Stimulated activated CD8-positive, alpha-beta memory T cell treated with anti-CD3 and anti-CD28 coated beads, Interleukin-4, amount 100 ng/mL, for 48 hours (primary cell): Measurements from ENCODE around the gene ANK3.

Source experiments
- DNase-seq: peaks from one replicate; pipeline ENCODE4 v3.0.0-alpha.2; 2020

ANK3 gene

DNA sequence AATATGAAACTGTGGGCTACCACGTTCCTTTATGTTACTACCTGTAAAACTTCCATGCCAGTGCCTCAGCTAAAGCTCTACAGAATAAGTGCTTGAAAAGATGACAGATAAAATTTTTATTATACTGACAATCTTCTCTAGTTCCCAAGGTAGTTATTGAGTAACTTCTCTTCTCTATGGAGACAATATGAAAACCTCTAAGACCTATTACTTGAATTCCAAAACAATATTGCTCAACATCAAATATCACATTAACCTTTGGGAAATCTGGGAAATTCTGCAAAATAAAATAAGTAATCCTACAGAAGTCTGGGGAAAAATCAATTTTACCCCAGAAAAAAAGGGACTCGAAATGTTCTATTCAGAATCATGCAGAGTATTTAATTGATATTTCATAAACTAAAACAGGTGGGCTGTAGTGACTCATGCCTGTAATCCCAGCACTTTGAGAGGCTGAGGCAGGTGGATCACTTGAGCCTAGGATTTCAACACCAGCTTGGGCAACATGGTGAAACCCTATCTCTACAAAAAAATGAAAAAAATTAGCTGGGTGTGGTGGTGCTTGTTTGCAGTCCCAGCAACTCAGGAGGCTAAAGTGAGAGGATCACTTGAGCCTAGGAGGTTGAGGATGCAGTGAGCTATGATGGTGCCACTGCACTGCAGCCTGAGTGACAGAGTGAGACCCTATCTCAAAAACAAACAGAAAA lies 23.8 kb upstream of the ANK3 start:
- no peak for DNase-seq

GRCh38 chr10:60410970-60411369 lies 21.3 kb upstream of the ANK3 start:
- DNase-seq = no peak

DNA sequence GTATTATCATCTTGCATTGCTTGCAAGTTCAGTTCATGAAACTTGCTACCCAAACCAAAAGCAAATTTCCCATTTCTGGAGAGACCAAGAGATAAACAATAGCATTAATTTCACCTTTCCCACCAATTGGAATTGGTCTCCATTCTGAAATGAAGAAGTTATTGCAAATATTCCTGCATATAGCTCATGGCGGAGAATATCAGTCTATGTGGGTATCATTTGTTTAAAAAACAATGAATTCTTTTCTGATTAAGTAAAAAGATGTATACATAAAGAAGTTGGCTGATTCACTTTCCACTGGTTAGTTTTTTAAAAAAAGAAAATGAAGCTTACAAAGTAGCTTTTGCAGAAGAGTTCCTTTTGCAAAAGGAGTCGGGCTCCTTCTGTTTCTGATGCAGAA lies 19.5 kb upstream of the ANK3 start:
- DNase-seq = no peak

- no peak for DNase-seq
Observed at GRCh38 chr10:60406182-60406581, 16.5 kb upstream of the ANK3 start.

DNA sequence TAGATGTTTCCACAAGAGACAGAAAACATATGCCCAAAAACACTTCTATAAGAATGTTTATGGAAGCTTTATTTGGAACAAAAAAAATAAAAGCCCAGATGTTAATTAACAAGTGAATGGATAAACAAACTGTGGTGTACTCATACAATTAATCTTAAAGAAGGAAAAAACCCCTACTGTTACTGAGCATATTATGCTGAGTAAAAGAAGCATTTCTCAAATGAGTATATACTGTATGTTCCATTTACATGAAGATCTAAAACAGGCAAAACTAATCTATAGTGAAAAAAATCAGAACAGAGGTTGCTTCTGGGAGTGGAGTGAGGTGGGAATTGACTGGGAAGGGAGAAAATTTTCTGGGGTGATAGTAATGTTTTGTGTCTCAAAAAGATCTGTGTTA lies 15.5 kb upstream of the ANK3 start:
- DNase-seq = no peak

DNA sequence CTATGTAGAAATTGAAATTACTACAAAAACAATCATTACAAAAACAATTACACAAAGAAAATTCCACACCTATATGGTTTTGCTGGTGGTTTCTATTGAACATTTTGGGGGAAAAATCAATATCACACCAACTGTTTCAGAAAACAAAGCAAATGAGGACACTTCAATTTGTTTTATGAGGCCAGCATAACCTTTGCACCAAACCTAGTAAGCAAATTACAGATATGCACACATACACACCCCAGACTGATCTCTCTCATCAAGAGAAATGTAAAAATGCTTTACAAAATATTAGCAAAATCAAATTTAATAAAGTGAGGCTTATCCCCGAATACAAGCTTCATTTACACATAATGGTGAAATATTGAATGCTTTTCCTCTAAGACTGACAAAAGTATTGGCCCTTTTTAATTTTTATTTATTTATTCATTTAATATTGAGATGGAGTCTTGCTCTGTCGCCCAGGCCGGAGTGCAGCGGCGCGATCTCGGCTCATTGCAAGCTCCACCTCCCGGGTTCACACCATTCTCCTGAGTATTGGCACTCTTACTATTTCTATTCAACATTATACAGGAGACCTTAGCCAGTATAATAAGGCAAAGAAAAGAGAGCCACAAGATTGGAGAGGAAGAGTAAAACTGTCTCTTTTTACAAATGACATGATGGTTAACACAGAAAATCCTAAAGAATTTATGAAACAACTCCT lies 13.6 kb upstream of the ANK3 start:
- DNase-seq = no peak

DNA sequence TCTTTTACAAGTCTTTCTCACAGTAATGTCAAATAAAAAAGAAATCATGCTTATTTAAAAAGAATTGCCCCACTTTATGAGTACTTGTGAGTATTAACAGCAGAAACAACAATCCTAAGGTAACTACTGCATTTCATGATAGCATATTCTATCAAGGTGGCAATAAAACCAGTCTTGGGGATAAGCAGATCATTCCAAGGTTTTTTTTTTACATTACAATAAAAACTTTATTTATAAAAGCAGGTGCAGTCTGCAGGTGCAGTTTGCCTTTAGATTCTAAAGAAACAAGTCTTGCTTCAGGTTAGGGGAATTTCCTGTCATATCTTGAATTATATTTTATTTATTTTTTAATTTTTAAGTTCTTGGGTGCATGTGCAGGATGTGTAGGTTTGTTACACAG lies 10.7 kb upstream of the ANK3 start:
- no peak for DNase-seq

DNA sequence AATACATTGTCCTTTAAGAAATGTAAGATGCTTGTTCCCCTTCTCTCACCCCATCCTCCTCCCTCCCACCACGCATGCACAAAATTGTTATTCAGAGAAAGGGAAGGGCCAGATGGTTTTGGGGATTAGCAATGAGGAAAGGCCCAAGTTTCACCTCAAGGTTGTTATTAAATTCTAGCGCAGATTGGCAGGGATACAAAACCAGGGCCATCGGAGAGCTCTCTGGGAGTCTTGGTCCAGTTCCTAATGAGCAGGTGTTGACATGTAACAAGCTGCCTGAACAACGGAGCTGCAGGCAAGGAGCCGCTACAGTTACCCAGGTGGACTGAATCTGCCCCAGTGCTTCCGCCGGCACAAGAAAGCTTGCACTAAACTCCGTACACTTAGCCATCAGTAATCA lies 9.7 kb upstream of the ANK3 start:
- no peak for DNase-seq

DNA sequence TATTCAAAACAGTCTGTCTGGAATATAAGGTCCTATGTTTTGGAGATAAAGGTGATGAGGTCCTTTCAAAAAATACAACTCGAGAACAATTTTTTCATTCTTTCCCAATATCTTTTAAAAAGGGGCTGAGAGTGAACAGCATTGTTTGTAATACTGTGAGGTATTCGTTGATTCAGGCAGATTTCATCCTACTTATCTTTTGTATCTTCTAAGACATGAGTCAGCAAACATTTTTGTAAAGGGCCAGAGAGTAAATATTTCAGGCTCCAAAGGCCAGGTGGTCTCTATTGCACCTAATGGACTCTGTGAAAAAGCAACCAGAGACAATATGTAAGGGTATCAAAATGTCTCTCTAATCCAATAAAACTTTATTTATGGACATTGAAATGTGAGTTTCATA lies 8.1 kb upstream of the ANK3 start:
- no peak for DNase-seq

GRCh38 chr10:60396766-60397165 lies 7.1 kb upstream of the ANK3 start:
- no peak for DNase-seq

- no peak for DNase-seq
Observed at GRCh38 chr10:60395711-60396110, 6.0 kb upstream of the ANK3 start.

DNA sequence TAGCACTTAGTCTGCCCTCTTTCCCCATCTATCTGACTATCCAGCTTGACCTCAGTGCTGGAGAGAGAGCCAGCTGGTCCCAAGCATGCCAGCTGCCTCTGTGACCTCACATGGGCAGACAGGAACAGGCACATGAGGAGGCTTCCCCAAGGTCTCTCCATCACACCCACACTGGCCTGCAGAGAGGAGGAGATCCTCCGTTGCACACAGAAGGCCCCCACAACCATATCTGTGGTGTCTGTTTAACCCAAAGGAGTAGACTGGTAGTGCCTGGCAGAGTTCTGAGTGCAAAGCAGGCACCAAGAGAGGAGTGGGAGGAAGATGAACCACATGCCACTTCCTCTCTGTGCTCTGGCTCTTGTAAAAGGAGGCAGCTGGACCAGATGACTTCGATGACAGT lies 4.8 kb upstream of the ANK3 start:
- no peak for DNase-seq

DNA sequence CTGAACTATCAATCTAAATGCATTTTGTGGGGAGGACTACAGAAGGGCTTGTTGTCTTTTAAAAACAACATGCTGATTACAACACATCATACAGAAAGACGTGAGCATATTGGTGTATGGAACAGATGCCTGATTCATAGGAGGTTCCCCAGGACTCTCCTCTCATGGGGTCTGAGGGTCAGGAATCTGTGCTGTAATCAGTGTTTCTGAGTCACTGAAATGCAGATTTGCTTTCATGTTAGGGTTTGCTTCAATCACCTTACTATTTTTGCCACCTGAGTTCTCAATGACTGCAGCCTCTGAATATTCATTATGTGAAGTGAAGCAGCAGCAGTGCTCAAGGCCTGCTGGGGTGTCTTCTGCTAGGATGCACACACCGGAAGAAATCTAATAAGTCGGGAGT lies 550 bp upstream of the ANK3 start:
- no peak for DNase-seq

- DNase-seq = no peak
Observed at GRCh38 chr10:60388709-60389301, 870 bp downstream of the ANK3 start.

DNA sequence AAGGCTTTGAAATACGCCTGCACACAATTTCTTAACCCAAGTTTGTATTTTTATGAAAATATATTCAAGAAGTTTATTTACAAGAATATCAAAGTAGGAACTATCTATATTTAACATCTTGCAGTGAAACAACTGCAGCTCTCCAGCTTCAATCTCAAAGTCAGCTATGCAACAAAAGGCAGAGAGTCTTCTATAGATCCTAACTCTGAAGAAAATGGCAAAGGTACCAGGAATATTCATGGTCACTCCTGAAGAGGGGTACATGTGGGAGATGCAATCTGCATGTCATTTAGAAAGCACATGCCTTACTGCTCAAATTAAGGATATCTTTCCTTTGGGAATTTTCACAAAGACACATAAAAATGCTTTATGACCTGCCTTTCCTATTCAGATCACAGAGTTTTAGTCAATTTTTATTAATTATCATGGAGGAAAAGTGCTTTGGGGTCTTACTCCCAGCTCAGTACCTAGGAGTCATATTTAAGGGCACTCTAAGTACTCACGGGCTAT lies 1.5 kb downstream of the ANK3 start:
- DNase-seq = no peak

- no peak for DNase-seq
Observed at GRCh38 chr10:60387531-60387930, 2.1 kb downstream of the ANK3 start.

GRCh38 chr10:60385399-60385738 lies 4.3 kb downstream of the ANK3 start:
- DNase-seq = no peak

- no peak for DNase-seq
Observed at GRCh38 chr10:60384708-60385398, 4.8 kb downstream of the ANK3 start.

DNA sequence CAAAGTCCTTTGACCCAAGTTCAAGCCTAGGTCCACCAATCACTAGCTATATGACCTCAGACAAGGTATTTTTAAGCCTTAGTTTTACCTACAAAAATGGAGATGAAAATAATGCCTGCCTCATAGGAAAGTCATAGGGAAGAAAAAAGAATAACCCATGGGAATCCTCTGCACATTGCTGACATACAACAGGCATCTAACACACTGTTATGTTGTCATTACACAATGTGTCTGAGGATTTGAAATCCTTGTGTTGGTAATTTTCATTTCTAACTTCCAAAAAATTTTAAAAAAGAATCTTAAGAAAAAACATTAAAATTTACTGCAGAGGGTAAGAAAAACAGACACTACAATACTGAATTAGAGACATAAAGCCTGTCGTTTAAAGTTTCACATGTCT lies 5.7 kb downstream of the ANK3 start:
- no peak for DNase-seq

- no peak for DNase-seq
Observed at GRCh38 chr10:60382946-60383681, 6.6 kb downstream of the ANK3 start.

DNA sequence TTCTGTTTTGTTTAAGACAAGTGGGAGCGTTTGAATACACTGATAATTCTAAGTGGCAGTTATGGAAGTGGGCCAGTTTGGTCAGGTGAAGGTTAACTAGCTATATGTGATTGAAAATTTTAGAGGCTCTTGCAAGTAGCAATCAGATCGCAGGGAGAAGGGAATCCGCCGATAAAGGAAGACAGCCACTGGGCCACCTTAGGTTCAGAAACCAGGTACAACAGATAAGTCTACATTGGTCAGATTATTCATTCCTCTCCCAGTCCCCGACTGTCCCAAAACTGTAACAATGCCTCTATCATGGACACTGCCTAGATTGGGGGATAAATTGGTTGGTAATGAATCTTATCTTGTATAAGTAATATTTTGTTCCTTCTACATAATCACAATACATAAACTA lies 8.9 kb downstream of the ANK3 start:
- no peak for DNase-seq

DNA sequence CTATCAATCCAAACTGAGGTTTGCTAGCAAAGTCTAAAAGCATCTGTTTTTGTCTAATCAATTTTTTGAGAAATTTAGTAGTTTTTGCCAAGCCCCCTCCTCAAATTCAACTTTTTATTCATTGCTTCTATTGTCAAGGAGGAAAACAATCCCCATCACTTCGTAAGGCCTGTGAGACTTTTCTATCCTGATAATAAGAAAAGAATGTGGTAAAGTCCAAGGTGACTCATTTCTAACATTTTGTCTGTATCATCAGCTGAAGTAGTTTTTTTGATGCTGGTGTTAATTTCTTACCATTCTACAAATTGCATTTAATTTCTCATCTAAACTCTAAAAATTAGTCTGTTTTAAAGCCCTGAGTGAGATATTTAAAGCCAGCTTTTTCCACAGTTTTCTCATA lies 11.7 kb downstream of the ANK3 start:
- DNase-seq = no peak

- no peak for DNase-seq
Observed at GRCh38 chr10:60377042-60377352, 12.7 kb downstream of the ANK3 start.
